NCI-H748 (cell line): Measurements from ENCODE around the gene NLGN1.

Experiments used
- DNase-seq: peaks from one replicate; lab custom pipeline; 2025; ENCODE audit not compliant: unreplicated experiment; lab: John Stamatoyannopoulos, UW

The NLGN1 gene

GRCh38 chr3:173750095-173750494, 352.6 kb downstream of the NLGN1 start:
- peak; percentile 10 for DNase-seq

- DNase-seq: no peak
Observed at GRCh38 chr3:173750591-173750990, 353.0 kb downstream of the NLGN1 start.

- DNase-seq: no peak
Observed at GRCh38 chr3:173753593-173753992, 356.0 kb downstream of the NLGN1 start.

GRCh38 chr3:173755161-173755560, 357.6 kb downstream of the NLGN1 start:
- DNase-seq: no peak

GRCh38 chr3:173761161-173761560, 363.6 kb downstream of the NLGN1 start:
- peak; percentile 31 for DNase-seq

- no peak for DNase-seq
Observed at GRCh38 chr3:173762501-173762900, 365.0 kb downstream of the NLGN1 start.

GRCh38 chr3:173770011-173770410, 372.5 kb downstream of the NLGN1 start:
- DNase-seq: no peak

GRCh38 chr3:173770796-173771573, 373.4 kb downstream of the NLGN1 start:
- DNase-seq: no peak

- DNase-seq: no peak
Observed at GRCh38 chr3:173773800-173774199, 376.3 kb downstream of the NLGN1 start.

- no peak for DNase-seq
Observed at GRCh38 chr3:173774294-173774693, 376.8 kb downstream of the NLGN1 start.

GRCh38 chr3:173778251-173778650, 380.7 kb downstream of the NLGN1 start:
- no peak for DNase-seq

GRCh38 chr3:173780067-173780466, 382.5 kb downstream of the NLGN1 start:
- DNase-seq: no peak

- no peak for DNase-seq
Observed at GRCh38 chr3:173785004-173785403, 387.5 kb downstream of the NLGN1 start.

- no peak for DNase-seq
Observed at GRCh38 chr3:173789530-173790162, 392.1 kb downstream of the NLGN1 start.

GRCh38 chr3:173793963-173794362, 396.4 kb downstream of the NLGN1 start:
- DNase-seq: no peak

- no peak for DNase-seq
Observed at GRCh38 chr3:173796405-173796804, 398.9 kb downstream of the NLGN1 start.

- DNase-seq: no peak
Observed at GRCh38 chr3:173796890-173797289, 399.3 kb downstream of the NLGN1 start.

GRCh38 chr3:173799060-173799816, 401.7 kb downstream of the NLGN1 start:
- DNase-seq: no peak

- no peak for DNase-seq
Observed at GRCh38 chr3:173800154-173800553, 402.6 kb downstream of the NLGN1 start.

- no peak for DNase-seq
Observed at GRCh38 chr3:173814809-173815208, 417.3 kb downstream of the NLGN1 start.

- DNase-seq: no peak
Observed at GRCh38 chr3:173819368-173819767, 421.8 kb downstream of the NLGN1 start.

- DNase-seq: no peak
Observed at GRCh38 chr3:173823911-173824460, 426.4 kb downstream of the NLGN1 start.
